ENCODE measurements around the gene STK26. TPM values are rescaled to one million over a fixed set of nuclear protein-coding genes. Genes with fewer than 3 reads are reported as not detected.

STK26 gene
- total RNA-seq, result 10 to 100 TPM in 1 of 2 donors, 1 to 10 TPM in 1; 7.7 to 11.1 TPM

GRCh38 chrX:132022967-132023895, at the start of gene STK26:
STK26 (plus strand) TSS chrX:132023302; CDS start chrX:132023618, 316 bp downstream.
- ATAC-seq (ENCODE audit: insufficient number of reproducible peaks, low FRiP score, low read depth), result no peak
- peak within 1 kb of the TSS in 1 of 2 donors; percentile 35 for H3K27ac ChIP-seq
- no peak for TF ChIP-seq CTCF (IDR thresholded peaks at IDR 0.05)
- DNase-seq (ENCODE audit: low spot score), result peak; percentile 2
- H3K9me3 ChIP-seq, result no peaks in the 10 kb centered on the region
- peak within 1 kb of the TSS; percentile 81 for H3K4me3 ChIP-seq
- H3K4me1 ChIP-seq (ENCODE audit: control insufficient read depth in 1 of 2, low read depth in 2 of 2), result no peaks in the 10 kb centered on the region
- no peaks in the 10 kb centered on the region for H3K36me3 ChIP-seq
- H3K27me3 ChIP-seq (replicated peaks; ENCODE audit: insufficient read depth), result no peaks in the 10 kb centered on the region

GRCh38 chrX:131975851-131976250, 47.3 kb upstream of the STK26 start:
- Histone ChIP-seq H3K36me3 (no peaks in the 10 kb centered on the region), H3K4me1 (ENCODE audit: control insufficient read depth in 1 of 2, low read depth in 2 of 2) (no peaks in the 10 kb centered on the region), H3K4me3 (no peak overlapping the region), H3K27me3 (replicated peaks; ENCODE audit: insufficient read depth) (no peaks in the 10 kb centered on the region), H3K27ac (no peak overlapping the region), H3K9me3 (no peaks in the 10 kb centered on the region)
- ATAC-seq (ENCODE audit: insufficient number of reproducible peaks, low FRiP score, low read depth), result no peak
- no peak for DNase-seq (ENCODE audit: low spot score)
- TF ChIP-seq CTCF (IDR thresholded peaks at IDR 0.05), result no peak

GRCh38 chrX:131977619-131978018, 45.5 kb upstream of the STK26 start:
- ATAC-seq (ENCODE audit: insufficient number of reproducible peaks, low FRiP score, low read depth), result no peak
- no peak for TF ChIP-seq CTCF (IDR thresholded peaks at IDR 0.05)
- no peak overlapping the region for H3K27ac ChIP-seq

GRCh38 chrX:131979116-131979515, 44.0 kb upstream of the STK26 start:
- Histone ChIP-seq H3K9me3 (no peaks in the 10 kb centered on the region), H3K27me3 (replicated peaks; ENCODE audit: insufficient read depth) (no peaks in the 10 kb centered on the region), H3K4me1 (ENCODE audit: control insufficient read depth in 1 of 2, low read depth in 2 of 2) (no peaks in the 10 kb centered on the region), H3K36me3 (no peaks in the 10 kb centered on the region), H3K4me3 (no peak overlapping the region), H3K27ac (no peak overlapping the region)
- no peak for ATAC-seq (ENCODE audit: insufficient number of reproducible peaks, low FRiP score, low read depth)
- no peak for DNase-seq (ENCODE audit: low spot score)
- no peak for TF ChIP-seq CTCF (IDR thresholded peaks at IDR 0.05)

More at GRCh38 chrX:131977619-131978018, 45.5 kb upstream of the STK26 start:
- Histone ChIP-seq H3K9me3 (no peaks in the 10 kb centered on the region), H3K36me3 (no peaks in the 10 kb centered on the region), H3K27me3 (replicated peaks; ENCODE audit: insufficient read depth) (no peaks in the 10 kb centered on the region), H3K4me3 (no peak overlapping the region), H3K4me1 (ENCODE audit: control insufficient read depth in 1 of 2, low read depth in 2 of 2) (no peaks in the 10 kb centered on the region)
- DNase-seq (ENCODE audit: low spot score), result no peak

GRCh38 chrX:131985526-131986049, 37.5 kb upstream of the STK26 start:
- Histone ChIP-seq H3K27me3 (replicated peaks; ENCODE audit: insufficient read depth) (no peaks in the 10 kb centered on the region), H3K36me3 (no peaks in the 10 kb centered on the region)

More at GRCh38 chrX:131985526-131986049, 37.5 kb upstream of the STK26 start:
- DNase-seq (ENCODE audit: low spot score), result no peak
- Histone ChIP-seq H3K27ac (no peak overlapping the region), H3K4me1 (ENCODE audit: control insufficient read depth in 1 of 2, low read depth in 2 of 2) (no peaks in the 10 kb centered on the region), H3K4me3 (no peak overlapping the region), H3K9me3 (no peaks in the 10 kb centered on the region)
- TF ChIP-seq CTCF (IDR thresholded peaks at IDR 0.05), result no peak
- ATAC-seq (ENCODE audit: insufficient number of reproducible peaks, low FRiP score, low read depth), result no peak

Data from thoracic aorta (tissue), 2 donors.